Testis (tissue), 3 donors: Measurements from ENCODE around the gene PDE10A. TPM values are rescaled to one million over a fixed set of nuclear protein-coding genes. Genes with fewer than 3 reads are reported as not detected.

Experiments used
- DNase-seq: peaks from one replicate; pipeline ENCODE4 v3.0.0-alpha.2; 2019
- H3K27ac ChIP-seq, 2 donors: fragments of 200-600 bp; sonication (generic); one replicate each; pipeline ENCODE4 v1.5.1; 2019
- H3K27me3 ChIP-seq: fragments of 200-600 bp; sonication (generic); one replicate; pipeline ENCODE4 v1.5.1; 2019
- H3K36me3 ChIP-seq: fragments of 200-600 bp; sonication (generic); one replicate; pipeline ENCODE4 v1.5.1; 2017; ENCODE audit warnings: low read depth; ENCODE audit errors: missing control alignments
- H3K4me1 ChIP-seq: fragments of 200-600 bp; sonication (generic); one replicate; pipeline ENCODE4 v1.5.1; 2019
- H3K4me3 ChIP-seq, 2 donors: fragments of 200-600 bp; sonication (generic); one replicate each; pipeline ENCODE4 v1.5.1; 2017 to 2019
- H3K9me3 ChIP-seq: fragments of 200-600 bp; sonication (generic); one replicate; pipeline ENCODE4 v1.5.1; 2017
- POLR2A ChIP-seq: fragments of 450-650 bp; IDR thresholded peaks from one replicate; pipeline ENCODE4 v1.6.1; 2017; ENCODE audit warnings: antibody characterized with exemption, mild to moderate bottlenecking, moderate library complexity
- WGBS, 2 donors: methylation state at CpG; one replicate each; pipeline ENCODE4 v1.1.5; 2018; 5-methylcytosine and 5-hydroxymethylcytosine counted together
- intact Hi-C: fragments of 100-400 bp; cut with DNase I; formaldehyde crosslinking; loops from one replicate; pipeline ENCODE4 v1.15.1; 2023; ENCODE audit warnings: low total_unique reads
- polyA plus RNA-seq: library from polyadenylated mRNA; stranded (reverse); fragments of 350-450 nt; fragmentation: Illumina TruSeq; extraction: RNeasy Lipid Tissue Mini Kit (QIAGEN cat#74804); gene quantifications from one replicate; pipeline ENCODE4 v1.2.3, GENCODE V29; 2014; ENCODE audit warnings: low read depth, low replicate concordance; ENCODE audit not compliant: insufficient read depth
- total RNA-seq, 2 donors: library from RNA; depleted of rRNA; stranded (reverse); fragments of >200 nt; gene quantifications; one replicate each; pipeline ENCODE4 v1.2.3, GENCODE V29; 2016
- TF ChIP-seq, protein P1 (sequence below), 3 experiments: fragments of 450-650 bp in 2 of 3; fragments of 200-600 bp in 1 of 3; sonication (generic) in 1 of 3; IDR thresholded peaks; one replicate each; pipeline ENCODE4 v1.5.1; 2016 to 2019; ENCODE audit warnings: antibody characterized with exemption in 3 of 3, mild to moderate bottlenecking in 2 of 3, moderate library complexity in 1 of 3

PDE10A gene
- total and polyA plus RNA-seq, 3 donors from 2014 or later: 15.5 to 22.0 (median 18.0) TPM

- Histone ChIP-seq H3K4me1 (no peaks in the 10 kb centered on the region), H3K36me3 (no peaks in the 10 kb centered on the region), H3K9me3 (no peaks in the 10 kb centered on the region), H3K4me3 (no peak overlapping the region), H3K27ac (no peak overlapping the region), H3K27me3 (no peaks in the 10 kb centered on the region)
- intact Hi-C loops: no loop called here
- TF ChIP-seq POLR2A: no peak
- TF ChIP-seq, protein P1, sequence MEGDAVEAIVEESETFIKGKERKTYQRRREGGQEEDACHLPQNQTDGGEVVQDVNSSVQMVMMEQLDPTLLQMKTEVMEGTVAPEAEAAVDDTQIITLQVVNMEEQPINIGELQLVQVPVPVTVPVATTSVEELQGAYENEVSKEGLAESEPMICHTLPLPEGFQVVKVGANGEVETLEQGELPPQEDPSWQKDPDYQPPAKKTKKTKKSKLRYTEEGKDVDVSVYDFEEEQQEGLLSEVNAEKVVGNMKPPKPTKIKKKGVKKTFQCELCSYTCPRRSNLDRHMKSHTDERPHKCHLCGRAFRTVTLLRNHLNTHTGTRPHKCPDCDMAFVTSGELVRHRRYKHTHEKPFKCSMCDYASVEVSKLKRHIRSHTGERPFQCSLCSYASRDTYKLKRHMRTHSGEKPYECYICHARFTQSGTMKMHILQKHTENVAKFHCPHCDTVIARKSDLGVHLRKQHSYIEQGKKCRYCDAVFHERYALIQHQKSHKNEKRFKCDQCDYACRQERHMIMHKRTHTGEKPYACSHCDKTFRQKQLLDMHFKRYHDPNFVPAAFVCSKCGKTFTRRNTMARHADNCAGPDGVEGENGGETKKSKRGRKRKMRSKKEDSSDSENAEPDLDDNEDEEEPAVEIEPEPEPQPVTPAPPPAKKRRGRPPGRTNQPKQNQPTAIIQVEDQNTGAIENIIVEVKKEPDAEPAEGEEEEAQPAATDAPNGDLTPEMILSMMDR (IDR thresholded peaks at IDR 0.05): no peak
- 85 to 92% methylated on average over 5 to 9 of the region's 9 CpGs for WGBS, 2 donors
- no peak for DNase-seq
Measured at GRCh38 chr6:165488624-165489295, 174.3 kb downstream of the PDE10A start.

DNA sequence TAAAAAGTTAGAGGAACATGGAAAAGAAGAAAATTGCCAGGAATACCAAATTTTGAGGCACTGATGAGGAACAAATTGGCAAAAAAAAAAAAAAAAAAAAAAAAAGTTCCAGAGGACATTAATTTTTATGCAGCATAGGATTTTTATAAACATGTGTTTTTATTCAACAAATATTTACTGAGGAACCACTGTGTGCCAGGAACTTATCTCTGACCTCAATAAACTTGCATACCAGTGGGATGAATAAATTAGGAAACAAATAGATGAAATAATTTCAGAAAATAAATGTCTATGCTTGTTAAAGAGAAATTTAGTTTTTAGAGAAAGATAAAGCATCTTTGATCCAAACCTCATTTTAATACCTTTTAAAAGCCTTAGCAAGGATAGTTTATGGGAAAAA lies 175.1 kb downstream of the PDE10A start:
- H3K9me3 ChIP-seq: no peaks in the 10 kb centered on the region

GRCh38 chr6:165487347-165487746 lies 175.7 kb downstream of the PDE10A start:
- no peaks in the 10 kb centered on the region for H3K9me3 ChIP-seq
- intact Hi-C loops: no loop called here
- H3K4me1 ChIP-seq: no peaks in the 10 kb centered on the region
- 73 to 87% methylated on average over 4 of the region's 4 CpGs for WGBS, 2 donors
- H3K4me3 ChIP-seq: no peak overlapping the region
- no peaks in the 10 kb centered on the region for H3K27me3 ChIP-seq
- H3K36me3 ChIP-seq: no peaks in the 10 kb centered on the region
- no peak overlapping the region for H3K27ac ChIP-seq
- no peak for DNase-seq
- TF ChIP-seq, protein P1 (IDR thresholded peaks at IDR 0.05): no peak
- TF ChIP-seq POLR2A: no peak

More for the DNA sequence above, 175.1 kb downstream of the PDE10A start:
- Histone ChIP-seq H3K4me3 (no peak overlapping the region), H3K4me1 (no peaks in the 10 kb centered on the region), H3K27ac (no peak overlapping the region), H3K27me3 (no peaks in the 10 kb centered on the region), H3K36me3 (no peaks in the 10 kb centered on the region)
- intact Hi-C loops: no loop called here
- DNase-seq: no peak
- no peak for TF ChIP-seq POLR2A

GRCh38 chr6:165486183-165487137 lies 176.6 kb downstream of the PDE10A start:
- Histone ChIP-seq H3K27ac (no peak overlapping the region), H3K27me3 (no peaks in the 10 kb centered on the region), H3K36me3 (no peaks in the 10 kb centered on the region), H3K9me3 (no peaks in the 10 kb centered on the region), H3K4me3 (no peak overlapping the region), H3K4me1 (no peaks in the 10 kb centered on the region)
- 85 to 89% methylated on average over 22 of the region's 22 CpGs for WGBS, 2 donors
- TF ChIP-seq POLR2A: no peak
- TF ChIP-seq, protein P1 (IDR thresholded peaks at IDR 0.05): no peak
- intact Hi-C loops: no loop called here
- DNase-seq: no peak

DNA sequence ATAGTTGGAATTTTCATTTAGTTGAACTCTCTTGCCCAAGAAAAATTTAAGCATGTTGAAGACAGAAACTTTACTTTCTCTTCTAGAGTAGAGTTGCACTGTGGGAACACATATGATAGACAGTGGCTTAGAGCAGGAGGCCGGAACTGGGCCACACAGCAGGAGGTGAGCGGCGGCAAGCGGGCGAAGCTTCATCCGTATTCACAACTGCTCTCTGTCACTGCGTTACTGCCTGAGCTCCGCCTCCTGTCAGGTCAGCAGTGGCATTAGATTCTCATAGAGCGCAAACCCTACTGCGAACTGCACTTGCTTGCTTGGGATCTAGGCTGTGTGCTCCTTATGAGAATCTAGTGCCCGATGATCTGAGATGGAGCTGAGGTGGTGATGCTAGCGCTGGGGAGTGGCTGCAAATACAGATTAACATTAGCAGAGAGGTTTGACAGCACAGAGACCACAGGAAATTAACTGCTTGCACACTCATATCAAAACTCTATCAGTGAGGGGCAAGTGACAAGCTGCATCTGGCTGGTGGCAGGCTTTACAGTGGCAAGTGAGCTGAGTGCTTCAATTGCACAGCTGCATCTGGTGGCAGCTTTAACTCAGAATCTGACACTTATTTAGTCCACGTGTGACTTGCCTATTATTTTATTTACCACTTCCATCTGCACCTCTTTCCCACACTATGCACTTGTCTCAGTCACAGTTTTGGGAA lies 178.7 kb downstream of the PDE10A start:
- intact Hi-C loops: no loop called here
- no peaks in the 10 kb centered on the region for H3K27me3 ChIP-seq
- no peak overlapping the region for H3K4me3 ChIP-seq
- 85 to 91% methylated on average over 12 to 13 of the region's 13 CpGs for WGBS, 2 donors
- no peak for DNase-seq
- TF ChIP-seq POLR2A: no peak
- TF ChIP-seq, protein P1 (IDR thresholded peaks at IDR 0.05): no peak
- H3K4me1 ChIP-seq: no peaks in the 10 kb centered on the region
- H3K27ac ChIP-seq: no peak overlapping the region
- no peaks in the 10 kb centered on the region for H3K9me3 ChIP-seq
- H3K36me3 ChIP-seq: no peaks in the 10 kb centered on the region
